GM18867 (cell line): ENCODE measurements around the gene TMEM119.
"Not testable (repeated sequence)": the region's sequence is repeated elsewhere in the genome, so short reads cannot be mapped to it uniquely, and the experiment has no call there.

Experiments
- ATAC-seq: cut with Tn5 transposase; IDR thresholded peaks from one replicate; pipeline ENCODE4 v1.9.1; 2021; ENCODE audit warnings: mild to moderate bottlenecking, moderate library complexity; ENCODE audit not compliant: unreplicated experiment

Gene TMEM119

GRCh38 chr12:108602976-108603704 is 5.3 kb upstream of the TMEM119 start:
- ATAC-seq, result no peak

GRCh38 chr12:108602209-108602705 is 4.4 kb upstream of the TMEM119 start:
- no peak for ATAC-seq

GRCh38 chr12:108600702-108601007 is 2.8 kb upstream of the TMEM119 start:
- ATAC-seq, result no peak

- no peak for ATAC-seq
Measured at GRCh38 chr12:108599948-108600701, 2.2 kb upstream of the TMEM119 start.

- ATAC-seq, result no peak
Measured at GRCh38 chr12:108599541-108599940, 1.7 kb upstream of the TMEM119 start.

GRCh38 chr12:108598553-108599250 is 818 bp upstream of the TMEM119 start:
- no peak for ATAC-seq

GRCh38 chr12:108596854-108597558 is 878 bp downstream of the TMEM119 start:
- no peak for ATAC-seq

GRCh38 chr12:108595711-108596647 is 1.9 kb downstream of the TMEM119 start:
- ATAC-seq, result no peak

GRCh38 chr12:108594960-108595710 is 2.7 kb downstream of the TMEM119 start:
- no peak for ATAC-seq

- ATAC-seq, result no peak
Measured at GRCh38 chr12:108594323-108594903, 3.5 kb downstream of the TMEM119 start.

GRCh38 chr12:108592033-108592909 is 5.6 kb downstream of the TMEM119 start:
- ATAC-seq, result no peak

GRCh38 chr12:108591267-108591980 is 6.5 kb downstream of the TMEM119 start:
- no peak for ATAC-seq

GRCh38 chr12:108590463-108590862 is 7.4 kb downstream of the TMEM119 start:
- ATAC-seq, result not testable (repeated sequence)

GRCh38 chr12:108589840-108590229 is 8.0 kb downstream of the TMEM119 start:
- no peak for ATAC-seq

- ATAC-seq, result no peak
Measured at GRCh38 chr12:108589028-108589839, 8.7 kb downstream of the TMEM119 start.

- no peak for ATAC-seq
Measured at GRCh38 chr12:108587826-108588225, 10.1 kb downstream of the TMEM119 start.
